K562 (cell line): ENCODE results near the gene BID. TPM values are rescaled to one million over a fixed set of nuclear protein-coding genes. Genes with fewer than 3 reads are reported as not detected.

ENCODE experiments used
- ATAC-seq: fragments of 200-7000 bp; cut with Tn5 transposase; 3 replicates; pipeline ENCODE4 v1.9.1; 2020; ENCODE audit warnings: moderate library complexity
- BruUV-seq: library from RNA; stranded (reverse); fragments of 400-500 nt; replicated peaks from 2 replicates; lab custom pipeline; 2021; lab: Mats Ljungman, UMichigan
- CTCF ChIA-PET: fragments of 300-600 bp; formaldehyde crosslinking; extraction: SDS; loops from one replicate; lab custom pipeline; 2021; ENCODE audit warnings: low intra/inter-chr PET ratio; lab: Yijun Ruan, JAX
- POLR2A ChIA-PET: fragments of 300-600, 350-650 bp; sonication (Branson Sonifier 250); formaldehyde crosslinking; extraction: SDS; loops from one replicate; lab custom pipeline; 2021; ENCODE audit warnings: antibody characterized with exemption, inconsistent platforms; lab: Yijun Ruan, JAX
- DNase-seq, 4 experiments: peaks; one replicate each; pipeline versions ENCODE4 v3.0.0 to v3.0.0-alpha.2; 2011 to 2018; ENCODE audit warnings: low spot score in 3 of 4, mixed read lengths in 3 of 4; ENCODE audit errors: extremely low read depth in 1 of 4
- FAIRE-seq: peaks from 2 replicates; lab custom pipeline; 2011; peaks lifted over from hg19 to GRCh38; lab: Jason Lieb, UNC
- H2AFZ ChIP-seq: 2 replicates; pipeline ENCODE4 v1.6.0; 2011; ENCODE audit warnings: low read depth, low read length, control low read depth, inconsistent platforms
- H3K27ac ChIP-seq: fragments of 200-600 bp; 3 replicates; pipeline ENCODE4 v1.8.0; 2011; ENCODE audit warnings: low read depth, mild to moderate bottlenecking, control low read depth, inconsistent platforms, low read length, moderate library complexity, mixed read lengths; ENCODE audit errors: extremely low read depth
- H3K27me3 ChIP-seq, 2 experiments: fragments of 300-600 bp in 1 of 2; 2 replicates in 1 of 2; 3 replicates in 1 of 2; pipeline versions ENCODE4 v1.6.0 to v1.8.0; 2011; ENCODE audit warnings: inconsistent platforms in 2 of 2, low read length in 2 of 2, mild to moderate bottlenecking in 1 of 2, mixed read lengths in 1 of 2, moderate library complexity in 1 of 2; ENCODE audit not compliant: control insufficient read depth in 2 of 2, insufficient read depth in 2 of 2
- H3K36me3 ChIP-seq: fragments of 300-600 bp; 3 replicates; pipeline ENCODE4 v1.8.0; 2011; ENCODE audit warnings: mild to moderate bottlenecking, low read length, inconsistent platforms; ENCODE audit not compliant: control insufficient read depth, insufficient read depth
- H3K4me1 ChIP-seq, 2 experiments: fragments of 200-600 bp in 1 of 2; replicated peaks in 1 of 2; 2 replicates in 1 of 2; 3 replicates in 1 of 2; pipeline versions ENCODE4 v1.5.1 to v1.8.0; 2011; ENCODE audit warnings: inconsistent platforms in 2 of 2, low read length in 2 of 2, mild to moderate bottlenecking in 1 of 2, mixed read lengths in 1 of 2, moderate library complexity in 1 of 2; ENCODE audit not compliant: control insufficient read depth in 2 of 2, insufficient read depth in 2 of 2
- H3K4me2 ChIP-seq: 2 replicates; pipeline ENCODE4 v1.6.1; 2011; ENCODE audit warnings: low read length, control low read depth, inconsistent platforms, mixed read lengths; ENCODE audit not compliant: insufficient read depth
- H3K4me3 ChIP-seq: fragments of 200-600 bp; sonication (generic), shearing (Covaris generic); 2 replicates; pipeline ENCODE4 v1.5.1; 2016; ENCODE audit warnings: control low read depth, inconsistent platforms
- H3K79me2 ChIP-seq: fragments of 200-600 bp; 3 replicates; pipeline ENCODE4 v1.8.0; 2011; ENCODE audit warnings: low read length, inconsistent platforms; ENCODE audit not compliant: control insufficient read depth, insufficient read depth
- H3K9ac ChIP-seq, 2 experiments: 2 replicates each; pipeline versions ENCODE4 v1.6.0 to v1.6.1; 2011; ENCODE audit warnings: low read depth in 2 of 2, low read length in 2 of 2, control low read depth in 1 of 2, inconsistent platforms in 1 of 2, mild to moderate bottlenecking in 1 of 2, mixed read lengths in 1 of 2; ENCODE audit not compliant: insufficient read depth in 1 of 2
- H3K9me1 ChIP-seq: one replicate; pipeline ENCODE4 v1.6.0; 2011; ENCODE audit warnings: inconsistent platforms, mild to moderate bottlenecking, low read length, moderate library complexity; ENCODE audit not compliant: control insufficient read depth, insufficient read depth
- H3K9me3 ChIP-seq: replicated peaks from 2 replicates; pipeline ENCODE4 v1.5.1; 2011; ENCODE audit warnings: low read depth, low read length, inconsistent platforms; ENCODE audit not compliant: control insufficient read depth, insufficient read depth
- H4K20me1 ChIP-seq: replicated peaks from 2 replicates; pipeline ENCODE4 v1.6.1; 2011; ENCODE audit warnings: low read length, inconsistent platforms, mixed read lengths; ENCODE audit not compliant: control insufficient read depth, insufficient read depth
- BDP1 ChIP-seq: IDR thresholded peaks from 3 replicates; pipeline ENCODE4 v1.6.1; 2011; ENCODE audit not compliant: insufficient read length, insufficient read depth
- E2F6 ChIP-seq, 2 experiments: IDR thresholded peaks; 2 replicates each; pipeline ENCODE4 v1.6.1; 2011; ENCODE audit warnings: borderline replicate concordance in 1 of 2, control low read depth in 1 of 2, low read depth in 1 of 2, low read length in 1 of 2, mild to moderate bottlenecking in 1 of 2, mixed read lengths in 1 of 2, moderate library complexity in 1 of 2; ENCODE audit not compliant: insufficient read depth in 1 of 2, insufficient read length in 1 of 2, poor library complexity in 1 of 2, severe bottlenecking in 1 of 2; ENCODE audit errors: extremely low read depth in 1 of 2
- MGA ChIP-seq: fragments of 450-650 bp; IDR thresholded peaks from 2 replicates; pipeline ENCODE4 v1.6.1; 2016; ENCODE audit warnings: mild to moderate bottlenecking, moderate library complexity
- MTA2 ChIP-seq: fragments of 450-650 bp; IDR thresholded peaks from 2 replicates; pipeline ENCODE4 v1.6.1; 2016; ENCODE audit warnings: low read depth
- PTBP1 ChIP-seq: fragments of 200-400 bp; formaldehyde crosslinking; IDR thresholded peaks from 2 replicates; pipeline ENCODE4 v1.6.1; 2017; ENCODE audit warnings: low read depth, low read length
- U2AF2 ChIP-seq: fragments of 200-400 bp; formaldehyde crosslinking; optimal IDR thresholded peaks from 2 replicates; pipeline ENCODE3; 2017; ENCODE audit warnings: low read depth, mild to moderate bottlenecking, low read length
- WGBS: fragments of 100-300 bp; shearing (Covaris generic); methylation state at CpG from one replicate; pipeline ENCODE4 v1.1.6; 2016; ENCODE audit warnings: low coverage, mixed read lengths; ENCODE audit not compliant: insufficient coverage; ENCODE audit errors: missing lambda C conversion rate; 5-methylcytosine and 5-hydroxymethylcytosine counted together
- in situ Hi-C: fragments of 300-500 bp; cut with MboI; formaldehyde crosslinking; loops from 4 replicates; pipeline ENCODE4 v1.15.0; 2018; ENCODE audit warnings: inconsistent platforms, mixed read lengths
- intact Hi-C: fragments of 100-400 bp; cut with micrococcal nuclease; formaldehyde crosslinking; loops from 2 replicates; pipeline ENCODE4 v1.14.2; 2022
- polyA plus RNA-seq, 8 experiments: library from polyadenylated mRNA; depleted of rRNA in 4 of 8; stranded (reverse) in 5 of 8; unstranded in 3 of 8; fragments of >200 nt; fragmentation: Nextera tagmentation in 2 of 8; fragmentation: Illumina TruSeq in 1 of 8; extraction: Ambion mirVana in 2 of 8; extraction: Trizol in 1 of 8; gene quantifications; 2 replicates each; pipeline versions ENCODE4 v1.2.1 to v1.2.3, GENCODE V29; 2011 to 2014; ENCODE audit warnings: inconsistent platforms in 1 of 8, missing spikeins in 1 of 8
- total RNA-seq, 7 experiments: library from RNA; depleted of rRNA in 6 of 7; stranded (reverse); fragments of >200 nt in 6 of 7; fragmentation: Illumina TruSeq in 2 of 7; extraction: Trizol in 2 of 7; gene quantifications; 2 replicates each; pipeline versions ENCODE4 v1.2.1 to v1.2.3, GENCODE V29; 2011 to 2021; ENCODE audit warnings: low replicate concordance in 1 of 7

The BID gene
- total and polyA plus RNA-seq, 9 of the 15 experiments (the other 6 are each of a cell fraction or from before 2014, with no cell fraction given), result 5.2 to 209 (median 63.7) TPM

- Histone ChIP-seq H3K27me3 (no peaks in the 10 kb centered on the region), H3K9me3 (no peaks in the 10 kb centered on the region), H2AFZ (0 out of 2 replicates have a peak overlapping the region, but pooled peaks have one; percentile 44), H3K4me2 (no peak overlapping the region), H3K36me3 (no peaks in the 10 kb centered on the region), H3K9ac (no peak overlapping the region), H4K20me1 (0 out of 2 replicates have a peak, but pooled peaks cover 6% of the 10 kb centered on the region), H3K4me1 (peaks cover 8 to 13% of the 10 kb centered on the region in 2 experiments; a peak in 4 of 5 replicates), H3K9me1 (peaks cover 2% of the 10 kb centered on the region), H3K27ac (no peak overlapping the region), H3K79me2 (no peaks in the 10 kb centered on the region), H3K4me3 (no peak overlapping the region)
- in situ Hi-C loops, result no loop called here
- BruUV-seq, result no TSS peak
- ChIA-PET POLR2A (interaction anchor here (0.5 to 0.6 kb wide), 2 partner anchors 19 to 246 kb away, joined by 3 to 5 read pairs; no protein-coding TSS in a partner anchor), CTCF (no interaction called here)
- ATAC-seq (peak; percentile 11; the same call in 2 of the 3 replicates), DNase-seq (no peak), FAIRE-seq (no peak)
- intact Hi-C loops, result no loop called here
- WGBS, result 59% methylated on average over 23 of the region's 23 CpGs
- no peak for TF ChIP-seq BDP1
- TF ChIP-seq MGA, result no peak
- no peak for TF ChIP-seq PTBP1
- TF ChIP-seq U2AF2, result no peak
- TF ChIP-seq E2F6 (IDR thresholded peaks at IDR 0.05; ENCODE audit: borderline replicate concordance in 1 of 2, extremely low read depth in 1 of 2, insufficient read depth in 1 of 2, insufficient read length in 1 of 2, low read depth in 1 of 2, low read length in 1 of 2, poor library complexity in 1 of 2, severe bottlenecking in 1 of 2), result peak in 1 of 2 experiments; percentile 10
- no peak for TF ChIP-seq MTA2
These were observed 23.7 kb upstream of the BID start for GRCh38 chr22:17797721-17798559.
